SU-DHL-6 (cell line): Measurements from ENCODE around the gene CERS1.

Experiments used
- EZH2phosphoT487 ChIP-seq: fragments of 200-600 bp; sonication (generic), shearing (Covaris generic); conservative IDR thresholded peaks from 2 replicates; pipeline ENCODE4 v1.6.1; 2018; ENCODE audit warnings: mild to moderate bottlenecking, antibody characterized with exemption, low read length, moderate library complexity, mixed read lengths
- TF ChIP-seq, protein P1 (sequence below): fragments of 200-600 bp; sonication (generic); IDR thresholded peaks from one replicate; pipeline ENCODE4 v1.5.1; 2017; ENCODE audit warnings: antibody characterized with exemption, mild to moderate bottlenecking, low read length, moderate library complexity; ENCODE audit not compliant: insufficient read depth, poor library complexity, severe bottlenecking

DNA sequence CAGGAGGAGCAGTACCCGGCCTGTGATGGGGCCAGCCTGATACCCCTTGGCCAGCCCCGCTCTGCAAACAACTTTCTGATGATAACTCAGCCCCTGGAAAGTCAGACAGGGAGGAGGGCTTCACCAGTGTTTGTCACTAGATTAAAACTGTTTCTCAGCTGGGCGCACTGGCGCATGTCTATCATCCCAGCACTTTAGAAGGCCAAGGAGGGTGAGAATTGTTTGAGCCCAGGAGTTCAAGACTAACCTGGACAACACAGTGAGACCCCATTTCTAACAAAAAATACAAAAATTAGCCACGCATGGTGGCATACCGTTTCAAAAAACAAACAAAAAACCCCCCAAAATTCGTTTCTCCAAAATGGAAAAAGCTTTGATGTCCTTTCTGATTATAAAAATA, 5.5 kb upstream of the CERS1 start:
- TF ChIP-seq, protein P1, sequence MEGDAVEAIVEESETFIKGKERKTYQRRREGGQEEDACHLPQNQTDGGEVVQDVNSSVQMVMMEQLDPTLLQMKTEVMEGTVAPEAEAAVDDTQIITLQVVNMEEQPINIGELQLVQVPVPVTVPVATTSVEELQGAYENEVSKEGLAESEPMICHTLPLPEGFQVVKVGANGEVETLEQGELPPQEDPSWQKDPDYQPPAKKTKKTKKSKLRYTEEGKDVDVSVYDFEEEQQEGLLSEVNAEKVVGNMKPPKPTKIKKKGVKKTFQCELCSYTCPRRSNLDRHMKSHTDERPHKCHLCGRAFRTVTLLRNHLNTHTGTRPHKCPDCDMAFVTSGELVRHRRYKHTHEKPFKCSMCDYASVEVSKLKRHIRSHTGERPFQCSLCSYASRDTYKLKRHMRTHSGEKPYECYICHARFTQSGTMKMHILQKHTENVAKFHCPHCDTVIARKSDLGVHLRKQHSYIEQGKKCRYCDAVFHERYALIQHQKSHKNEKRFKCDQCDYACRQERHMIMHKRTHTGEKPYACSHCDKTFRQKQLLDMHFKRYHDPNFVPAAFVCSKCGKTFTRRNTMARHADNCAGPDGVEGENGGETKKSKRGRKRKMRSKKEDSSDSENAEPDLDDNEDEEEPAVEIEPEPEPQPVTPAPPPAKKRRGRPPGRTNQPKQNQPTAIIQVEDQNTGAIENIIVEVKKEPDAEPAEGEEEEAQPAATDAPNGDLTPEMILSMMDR, result no peak
- TF ChIP-seq EZH2phosphoT487, result no peak
